Upper lobe of right lung (tissue), 1 donor: ENCODE results near the gene GALNT17. TPM values are rescaled to one million over a fixed set of nuclear protein-coding genes. Genes with fewer than 3 reads are reported as not detected.

Experiments used
- ATAC-seq: fragments of 200-7000 bp; cut with Tn5 transposase; one replicate; pipeline ENCODE4 v1.9.1; 2020; ENCODE audit warnings: mild to moderate bottlenecking, moderate library complexity
- DNase-seq: peaks from one replicate; pipeline ENCODE4 v3.0.0-alpha.2; 2020
- H3K27ac ChIP-seq: fragments of 200-600 bp; one replicate; pipeline ENCODE4 v1.8.0; 2022
- H3K27me3 ChIP-seq: fragments of 200-600 bp; one replicate; pipeline ENCODE4 v1.8.0; 2022; ENCODE audit warnings: mild to moderate bottlenecking
- H3K36me3 ChIP-seq: fragments of 200-600 bp; one replicate; pipeline ENCODE4 v1.8.0; 2022
- H3K4me1 ChIP-seq: fragments of 200-600 bp; one replicate; pipeline ENCODE4 v1.8.0; 2022
- H3K4me3 ChIP-seq: fragments of 200-600 bp; one replicate; pipeline ENCODE4 v1.8.0; 2022; ENCODE audit warnings: mild to moderate bottlenecking
- H3K9me3 ChIP-seq: fragments of 200-600 bp; one replicate; pipeline ENCODE4 v1.8.0; 2022
- intact Hi-C: fragments of 100-400 bp; cut with DNase I; formaldehyde crosslinking; loops from one replicate; pipeline ENCODE4 v1.11.0; 2022
- total RNA-seq: library from RNA; stranded (reverse); fragmentation: NEBNext Ultra II Directional; extraction: Animal tissue kit (Norgen Biotek cat#: 25700); gene quantifications from one replicate; pipeline ENCODE4 v1.2.1, GENCODE V29; 2021
- TF ChIP-seq, protein P1 (sequence below): fragments of 200-600 bp; IDR thresholded peaks from one replicate; pipeline ENCODE4 v1.8.0; 2022; ENCODE audit warnings: antibody characterized with exemption
- donor health status: DM: no; HTN: yes; CAD: no; lungs with severe emphysema.

The GALNT17 gene
- total RNA-seq, 1 donor from 2014 or later = 7.1 TPM

DNA sequence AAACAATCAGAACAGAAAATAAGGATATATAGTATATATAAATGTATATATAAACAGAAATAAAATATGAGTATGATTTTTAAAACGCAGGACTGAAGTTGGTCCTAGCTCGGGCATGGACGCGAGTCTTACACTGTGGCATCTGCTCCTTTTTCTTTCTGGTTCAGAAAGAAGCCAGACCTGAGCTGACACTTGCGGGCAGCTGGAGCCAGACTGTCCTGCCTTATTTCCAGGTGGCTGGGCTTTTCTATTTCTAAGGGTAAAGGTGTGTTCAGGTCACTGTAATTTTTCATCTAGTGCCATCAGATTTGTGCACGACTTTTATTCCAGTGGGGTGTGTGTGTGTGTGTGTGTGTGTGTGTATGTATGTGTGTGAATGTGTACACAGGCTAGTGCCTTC, 166.4 kb downstream of the GALNT17 start:
- Histone ChIP-seq H3K4me3 (no peak overlapping the region), H3K27ac (no peak overlapping the region), H3K27me3 (no peaks in the 10 kb centered on the region), H3K4me1 (no peaks in the 10 kb centered on the region), H3K9me3 (no peaks in the 10 kb centered on the region), H3K36me3 (no peaks in the 10 kb centered on the region)
- ATAC-seq (no peak), DNase-seq (no peak)
- intact Hi-C loops = no loop called here
- TF ChIP-seq, protein P1, sequence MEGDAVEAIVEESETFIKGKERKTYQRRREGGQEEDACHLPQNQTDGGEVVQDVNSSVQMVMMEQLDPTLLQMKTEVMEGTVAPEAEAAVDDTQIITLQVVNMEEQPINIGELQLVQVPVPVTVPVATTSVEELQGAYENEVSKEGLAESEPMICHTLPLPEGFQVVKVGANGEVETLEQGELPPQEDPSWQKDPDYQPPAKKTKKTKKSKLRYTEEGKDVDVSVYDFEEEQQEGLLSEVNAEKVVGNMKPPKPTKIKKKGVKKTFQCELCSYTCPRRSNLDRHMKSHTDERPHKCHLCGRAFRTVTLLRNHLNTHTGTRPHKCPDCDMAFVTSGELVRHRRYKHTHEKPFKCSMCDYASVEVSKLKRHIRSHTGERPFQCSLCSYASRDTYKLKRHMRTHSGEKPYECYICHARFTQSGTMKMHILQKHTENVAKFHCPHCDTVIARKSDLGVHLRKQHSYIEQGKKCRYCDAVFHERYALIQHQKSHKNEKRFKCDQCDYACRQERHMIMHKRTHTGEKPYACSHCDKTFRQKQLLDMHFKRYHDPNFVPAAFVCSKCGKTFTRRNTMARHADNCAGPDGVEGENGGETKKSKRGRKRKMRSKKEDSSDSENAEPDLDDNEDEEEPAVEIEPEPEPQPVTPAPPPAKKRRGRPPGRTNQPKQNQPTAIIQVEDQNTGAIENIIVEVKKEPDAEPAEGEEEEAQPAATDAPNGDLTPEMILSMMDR = no peak

DNA sequence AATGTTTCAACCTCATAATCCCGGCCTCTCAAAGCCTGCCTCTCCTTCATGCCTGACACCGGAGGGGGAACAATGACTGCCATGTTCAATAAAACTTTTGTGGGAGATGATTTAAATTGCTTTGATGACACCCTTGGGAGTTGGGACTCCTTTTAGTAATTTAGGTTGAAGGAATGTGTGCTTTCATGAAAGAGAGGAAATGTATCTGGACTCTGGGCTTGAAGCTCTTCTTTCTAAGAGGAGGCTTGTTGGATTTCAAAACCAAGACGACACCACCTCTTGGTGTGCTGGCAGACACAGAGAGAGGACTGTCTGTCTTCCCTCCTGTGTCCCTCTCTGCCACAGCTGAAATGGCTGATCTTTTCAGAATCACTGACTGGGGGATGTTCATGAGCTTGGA, 168.1 kb downstream of the GALNT17 start:
- no peak for ATAC-seq
- no peak overlapping the region for H3K4me3 ChIP-seq
- H3K4me1 ChIP-seq = no peaks in the 10 kb centered on the region
- H3K9me3 ChIP-seq = no peaks in the 10 kb centered on the region
- no peak for DNase-seq
- no peaks in the 10 kb centered on the region for H3K27me3 ChIP-seq
- intact Hi-C loops = no loop called here
- H3K36me3 ChIP-seq = no peaks in the 10 kb centered on the region
- no peak overlapping the region for H3K27ac ChIP-seq
- TF ChIP-seq, protein P1 = no peak

DNA sequence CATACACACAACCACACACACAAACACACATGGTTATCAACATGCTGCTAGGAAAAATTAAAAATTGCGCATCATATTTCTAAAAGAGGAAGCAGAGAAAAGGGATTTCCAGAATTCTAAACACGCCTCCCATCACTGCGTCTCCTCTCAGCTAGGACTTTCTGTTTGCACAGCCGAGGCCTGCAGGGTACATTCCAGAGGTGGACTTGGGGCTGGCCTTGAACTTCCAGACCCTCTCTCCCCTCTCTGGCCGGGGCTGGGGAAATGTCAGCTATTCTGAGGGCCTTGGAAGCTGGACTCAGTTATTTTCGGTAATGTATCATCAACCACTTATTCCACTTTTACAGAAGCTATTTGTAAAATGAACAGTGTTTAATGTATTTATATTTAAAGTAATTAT, 168.7 kb downstream of the GALNT17 start:
- TF ChIP-seq, protein P1 = no peak
- Histone ChIP-seq H3K4me3 (no peak overlapping the region), H3K27me3 (no peaks in the 10 kb centered on the region), H3K27ac (no peak overlapping the region), H3K36me3 (no peaks in the 10 kb centered on the region), H3K9me3 (no peaks in the 10 kb centered on the region), H3K4me1 (no peaks in the 10 kb centered on the region)
- DNase-seq (no peak), ATAC-seq (no peak)
- intact Hi-C loops = no loop called here

DNA sequence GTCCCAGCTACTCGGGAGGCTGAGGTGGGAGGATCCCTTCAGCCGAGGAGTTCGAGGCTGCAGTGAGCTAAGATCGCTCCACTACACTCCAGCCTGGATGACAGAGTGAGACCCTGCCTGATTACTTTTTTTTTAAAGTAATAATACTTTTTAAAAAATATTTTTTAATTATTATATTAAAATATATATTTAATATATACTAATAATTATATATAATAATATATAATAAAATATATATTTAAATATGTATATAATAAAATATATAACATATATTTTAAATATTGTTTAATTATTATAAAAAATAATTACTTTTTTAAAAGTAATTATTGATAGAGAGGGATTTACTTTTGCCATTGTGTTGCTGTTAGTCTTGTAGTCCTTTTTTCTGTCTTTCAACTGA, 169.2 kb downstream of the GALNT17 start:
- Histone ChIP-seq H3K4me3 (no peak overlapping the region), H3K27ac (no peak overlapping the region), H3K9me3 (no peaks in the 10 kb centered on the region), H3K4me1 (no peaks in the 10 kb centered on the region), H3K27me3 (no peaks in the 10 kb centered on the region), H3K36me3 (no peaks in the 10 kb centered on the region)
- TF ChIP-seq, protein P1 = no peak
- no peak for DNase-seq
- ATAC-seq = no peak
- intact Hi-C loops = no loop called here

DNA sequence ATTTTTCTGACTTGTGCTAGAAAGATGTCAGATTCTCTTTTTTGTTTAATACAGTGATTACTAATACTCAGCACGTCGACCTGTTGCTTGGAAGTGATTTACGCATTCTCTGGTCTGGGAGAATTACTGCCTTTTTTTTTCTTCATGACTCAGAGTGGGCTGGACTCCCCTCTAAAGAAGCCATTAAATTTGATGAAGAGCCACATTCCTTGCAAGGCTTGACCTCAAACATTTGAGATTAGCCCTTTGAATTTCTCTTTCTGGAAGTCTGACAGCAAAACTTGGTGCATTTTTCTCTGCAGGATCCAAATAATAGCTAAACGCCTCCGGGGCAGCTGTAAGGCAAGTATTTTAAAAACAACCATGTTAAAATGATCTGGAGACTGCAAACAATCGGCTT, 171.6 kb downstream of the GALNT17 start:
- TF ChIP-seq, protein P1 = no peak
- ATAC-seq (no peak), DNase-seq (no peak)
- H3K27ac ChIP-seq = no peak overlapping the region
- no peak overlapping the region for H3K4me3 ChIP-seq
- no peaks in the 10 kb centered on the region for H3K27me3 ChIP-seq
- H3K4me1 ChIP-seq = no peaks in the 10 kb centered on the region
- H3K9me3 ChIP-seq = no peaks in the 10 kb centered on the region
- H3K36me3 ChIP-seq = no peaks in the 10 kb centered on the region
- intact Hi-C loops = no loop called here

DNA sequence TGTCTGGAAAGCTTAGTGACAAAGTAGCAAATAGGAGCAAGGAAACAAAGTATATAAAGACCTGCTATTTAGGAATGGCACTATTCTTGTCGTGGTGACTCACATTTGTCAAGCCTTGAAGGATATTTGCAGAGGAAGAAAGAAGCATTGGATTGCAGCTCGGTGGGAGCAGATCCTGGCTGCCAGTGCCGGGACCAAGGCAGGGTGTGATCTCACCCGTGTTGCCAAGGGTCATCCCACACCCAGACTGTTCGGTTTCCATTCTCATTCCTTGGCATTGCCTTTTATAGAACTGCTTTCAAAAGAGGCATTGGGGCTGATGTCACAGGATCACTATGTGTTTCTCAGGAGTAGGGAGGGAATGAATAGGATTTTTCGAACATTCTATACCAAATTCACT, 176.2 kb downstream of the GALNT17 start:
- Histone ChIP-seq H3K9me3 (no peaks in the 10 kb centered on the region), H3K4me3 (no peak overlapping the region), H3K4me1 (no peaks in the 10 kb centered on the region), H3K27ac (no peak overlapping the region), H3K27me3 (no peaks in the 10 kb centered on the region), H3K36me3 (no peaks in the 10 kb centered on the region)
- TF ChIP-seq, protein P1 = no peak
- peak; percentile 35 for ATAC-seq
- intact Hi-C loops = no loop called here
- no peak for DNase-seq
